Activated CD4-positive, alpha-beta T cell treated with anti-CD3 and anti-CD28 coated beads, Interleukin-2, amount 50 U/mL, for 4 hours (primary cell): ENCODE results near the gene C3orf22.
"Not testable (repeated sequence)": the region's sequence is repeated elsewhere in the genome, so short reads cannot be mapped to it uniquely, and the experiment has no call there.

Source experiments
- DNase-seq, 2 experiments: peaks; one replicate each; pipeline ENCODE4 v3.0.0-alpha.2; 2020

C3orf22 gene

GRCh38 chr3:126541628-126542339, 16.9 kb downstream of the C3orf22 start:
- no peak for DNase-seq

- no peak for DNase-seq
Observed at GRCh38 chr3:126540951-126541627, 17.6 kb downstream of the C3orf22 start.

DNA sequence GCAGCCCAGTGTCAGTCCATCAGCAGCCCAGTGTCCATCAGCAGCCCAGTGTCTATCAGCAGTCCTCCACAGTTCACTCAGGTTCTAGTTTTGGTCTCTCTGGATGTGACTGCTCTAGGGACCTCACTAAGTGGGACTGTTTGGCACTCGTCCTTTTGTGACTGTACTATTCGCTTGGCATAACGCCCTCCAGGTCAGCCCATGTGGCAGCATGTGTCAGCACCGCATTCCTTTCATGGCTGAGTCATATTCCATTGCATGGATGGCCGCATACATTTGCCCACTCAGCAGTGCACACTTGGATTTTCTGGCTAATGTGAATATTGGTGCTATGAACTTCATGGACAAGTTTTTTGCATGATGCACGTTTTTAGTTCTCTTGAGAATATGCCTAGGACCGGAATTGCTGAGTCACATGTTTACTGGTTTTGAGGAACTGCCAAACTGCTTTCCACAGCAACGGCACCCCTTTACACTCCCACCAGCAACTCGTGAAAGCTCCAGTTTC, 18.3 kb downstream of the C3orf22 start:
- no peak for DNase-seq

- no peak for DNase-seq
Observed at GRCh38 chr3:126539558-126540250, 19.0 kb downstream of the C3orf22 start.

GRCh38 chr3:126538966-126539365, 19.8 kb downstream of the C3orf22 start:
- DNase-seq: no peak

- no peak for DNase-seq
Observed at GRCh38 chr3:126538316-126538715, 20.4 kb downstream of the C3orf22 start.

- DNase-seq: no peak
Observed at GRCh38 chr3:126537730-126538281, 20.9 kb downstream of the C3orf22 start.

- no peak for DNase-seq
Observed at GRCh38 chr3:126537116-126537729, 21.5 kb downstream of the C3orf22 start.

- no peak for DNase-seq
Observed at GRCh38 chr3:126536126-126536525, 22.6 kb downstream of the C3orf22 start.

GRCh38 chr3:126535636-126536035, 23.1 kb downstream of the C3orf22 start:
- no peak for DNase-seq

DNA sequence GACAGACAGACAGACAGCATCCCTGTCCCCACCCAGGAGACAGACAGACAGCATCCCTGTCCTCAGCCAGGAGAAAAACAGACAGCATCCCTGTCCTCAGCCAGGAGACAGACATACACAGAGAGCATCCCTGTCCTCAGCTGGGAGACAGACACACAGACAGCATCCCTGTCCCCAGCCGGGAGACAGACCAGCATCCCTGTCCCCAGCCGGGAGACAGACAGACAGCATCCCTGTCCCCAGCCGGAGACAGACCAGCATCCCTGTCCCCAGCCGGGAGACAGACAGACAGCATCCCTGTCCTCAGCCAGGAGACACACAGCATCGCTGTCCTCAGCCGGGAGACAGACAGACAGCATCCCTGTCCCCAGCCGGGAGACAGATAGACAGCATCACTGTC, 24.0 kb downstream of the C3orf22 start:
- DNase-seq: not testable (repeated sequence)

DNA sequence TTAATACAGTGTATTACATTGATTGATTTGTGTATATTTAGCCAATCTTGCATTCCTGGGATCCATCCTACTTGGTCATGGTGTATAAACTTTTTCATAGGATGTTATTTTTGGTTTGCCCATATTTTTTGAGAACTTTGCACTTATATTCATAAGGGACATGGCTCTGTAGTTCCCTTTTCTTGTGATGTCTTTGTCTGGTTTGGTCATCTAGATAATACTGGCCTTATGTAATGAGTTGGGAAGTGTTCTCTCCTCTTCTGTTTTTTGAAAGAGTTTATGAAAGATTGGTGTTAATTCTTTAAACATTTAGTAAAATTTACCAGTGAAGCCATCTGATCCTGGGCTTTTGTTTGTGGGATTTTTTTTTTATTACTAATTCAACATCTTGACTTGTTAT, 25.2 kb downstream of the C3orf22 start:
- no peak for DNase-seq

GRCh38 chr3:126531051-126531330, 27.7 kb downstream of the C3orf22 start:
- DNase-seq: no peak

DNA sequence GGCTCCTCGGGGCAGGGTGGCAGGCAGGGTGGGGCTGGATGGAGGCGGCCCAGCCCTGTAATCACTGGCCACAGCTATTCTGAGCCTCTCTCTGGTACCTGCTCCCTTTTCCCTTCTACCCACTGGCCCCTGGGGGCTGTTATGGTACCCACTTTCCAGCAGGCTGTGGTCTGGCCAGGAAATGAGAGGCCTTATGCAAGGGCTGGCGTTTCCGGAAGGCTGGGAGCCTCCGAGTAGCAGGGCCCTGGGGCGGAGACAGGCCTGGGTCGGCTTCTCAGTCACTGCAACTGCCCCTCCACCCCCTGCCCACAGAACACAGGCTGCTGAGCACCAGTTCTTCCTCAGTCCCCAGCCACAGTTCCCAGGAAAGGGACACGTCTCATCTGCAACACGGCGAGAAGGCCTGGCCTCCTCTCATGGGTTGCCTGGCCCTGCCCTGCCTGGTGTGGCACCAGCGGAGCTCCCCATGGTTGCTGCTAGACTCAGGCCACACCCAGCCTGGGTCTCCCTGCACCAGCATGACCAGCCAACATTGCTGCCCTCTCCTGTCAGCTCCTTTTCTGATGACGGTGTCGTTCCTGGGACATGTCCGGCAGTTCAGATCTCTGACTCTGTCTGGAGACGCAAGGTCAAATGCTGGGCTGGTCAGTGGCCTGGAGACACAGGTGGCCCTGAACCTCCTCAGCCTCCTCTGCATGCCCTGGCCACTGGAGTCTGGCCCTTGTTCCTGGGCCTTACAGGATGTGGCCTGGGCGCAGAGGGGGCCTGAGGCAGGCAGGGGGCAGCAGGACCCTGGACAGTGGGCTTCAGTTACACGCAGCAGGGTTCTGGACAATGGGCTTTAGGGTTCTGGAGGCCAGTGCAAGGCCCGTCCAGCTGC, 28.3 kb downstream of the C3orf22 start:
- DNase-seq: no peak

- DNase-seq: no peak
Observed at GRCh38 chr3:126529585-126530170, 29.1 kb downstream of the C3orf22 start.

- DNase-seq: no peak
Observed at GRCh38 chr3:126528800-126529541, 29.8 kb downstream of the C3orf22 start.

DNA sequence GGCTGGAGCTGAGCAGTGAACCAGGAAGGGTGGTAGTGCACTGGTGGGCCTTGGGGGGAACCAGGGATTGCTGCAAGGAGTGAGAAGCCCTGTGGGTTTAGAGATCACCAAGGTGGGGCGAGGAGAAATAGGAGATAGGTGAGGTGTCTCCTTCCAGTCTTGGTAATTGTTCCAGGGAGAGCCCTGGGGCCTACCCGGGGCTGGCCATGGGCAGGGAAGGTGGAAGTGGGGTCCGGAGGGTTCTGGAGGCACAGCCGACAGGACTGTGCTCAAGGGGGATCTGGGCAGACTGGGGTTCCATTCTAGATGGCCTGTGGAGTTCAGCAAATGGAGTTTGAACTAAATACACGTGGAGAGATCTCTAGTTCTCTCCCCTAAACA, 30.3 kb downstream of the C3orf22 start:
- no peak for DNase-seq

GRCh38 chr3:126527455-126528211, 31.1 kb downstream of the C3orf22 start:
- DNase-seq: no peak

DNA sequence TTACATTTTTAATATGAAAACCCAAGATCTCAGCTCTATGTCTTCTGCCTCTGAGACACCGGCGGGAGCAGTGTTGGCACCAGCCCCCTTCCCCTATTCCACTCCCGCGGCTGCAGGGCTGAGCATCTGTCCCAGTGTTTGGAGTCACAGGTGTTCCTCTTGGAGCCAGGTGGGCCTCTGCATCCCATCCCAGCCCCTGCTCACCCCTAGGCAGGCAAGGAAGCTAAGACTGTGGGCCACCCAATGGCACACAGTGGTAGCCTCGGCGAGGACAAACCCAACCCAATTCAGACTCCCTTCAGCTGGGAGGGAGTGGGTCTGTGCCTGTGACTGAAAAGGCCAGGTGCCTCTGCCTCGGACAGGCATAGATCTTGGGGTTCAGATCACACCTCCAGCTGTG, 31.7 kb downstream of the C3orf22 start:
- no peak for DNase-seq

GRCh38 chr3:126526668-126527005, 32.1 kb downstream of the C3orf22 start:
- DNase-seq: no peak
